ENCODE results near the gene TMCC2.

DNA sequence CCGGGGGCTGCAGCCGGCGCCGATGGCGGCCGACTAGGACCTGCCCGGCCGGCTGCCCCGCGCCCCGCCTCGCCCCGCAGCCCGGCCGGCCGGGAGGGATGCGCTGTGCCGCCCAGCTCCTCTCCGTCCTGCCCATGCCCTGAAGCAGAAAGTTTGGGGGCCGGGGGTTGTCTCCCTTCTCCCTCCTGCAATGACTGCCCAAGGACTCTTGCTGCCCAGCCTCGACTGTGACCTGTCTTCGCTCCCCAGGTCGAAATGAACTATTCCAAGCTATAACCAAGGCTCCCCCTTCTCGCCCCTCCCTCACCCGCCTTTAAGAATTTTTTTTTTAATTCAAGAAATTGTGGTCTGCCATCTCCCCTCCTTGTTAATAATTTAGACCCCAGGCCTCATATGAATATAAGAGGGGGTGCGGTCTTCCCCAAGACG lies 361 bp downstream of the TMCC2 start:
- TF ChIP-seq POLR2A (IDR thresholded peaks at IDR 0.05; ENCODE audit: low read length), result no peak
- no peak for TF ChIP-seq GATA1 (IDR thresholded peaks at IDR 0.05; ENCODE audit: low read depth, low read length)
